Neural cell (in vitro differentiated cells): ENCODE measurements around the gene HS3ST5. TPM values are rescaled to one million over a fixed set of nuclear protein-coding genes. Genes with fewer than 3 reads are reported as not detected.

Source experiments
- H2AFZ ChIP-seq: fragments of 200-600, 300-800 bp; sonication (generic), shearing (Covaris generic); 2 replicates; pipeline ENCODE4 v1.6.0; 2014; ENCODE audit warnings: low read depth, mild to moderate bottlenecking, antibody characterized with exemption, low read length, moderate library complexity
- H3F3A ChIP-seq: fragments of 200-600 bp; shearing (Covaris generic); 2 replicates; pipeline ENCODE4 v1.6.1; 2016; ENCODE audit warnings: mild to moderate bottlenecking, moderate library complexity, mixed read lengths, antibody characterized with exemption, low read length; ENCODE audit not compliant: insufficient read depth, poor library complexity, severe bottlenecking
- H3K27ac ChIP-seq: fragments of 200-600, 300-800 bp; sonication (generic), shearing (Covaris generic); 2 replicates; pipeline ENCODE4 v1.5.1; 2014; ENCODE audit warnings: mild to moderate bottlenecking, low read length, moderate library complexity
- H3K27me3 ChIP-seq: fragments of 300-800, 200-600 bp; sonication (generic), shearing (Covaris generic); 2 replicates; pipeline ENCODE4 v1.6.0; 2014; ENCODE audit warnings: mild to moderate bottlenecking, low read depth, low read length, moderate library complexity; ENCODE audit not compliant: insufficient read depth
- H3K36me3 ChIP-seq: fragments of 300-800, 200-600 bp; sonication (generic), shearing (Covaris generic); 2 replicates; pipeline ENCODE4 v1.5.1; 2014; ENCODE audit warnings: mild to moderate bottlenecking, antibody characterized with exemption, low read length, moderate library complexity; ENCODE audit not compliant: insufficient read depth
- H3K4me2 ChIP-seq: fragments of 300-800, 200-600 bp; sonication (generic), shearing (Covaris generic); 2 replicates; pipeline ENCODE4 v1.6.0; 2014; ENCODE audit warnings: mild to moderate bottlenecking, low read length
- H3K4me3 ChIP-seq: fragments of 300-800, 200-600 bp; sonication (generic), shearing (Covaris generic); 2 replicates; pipeline ENCODE4 v1.5.1; 2014; ENCODE audit warnings: mild to moderate bottlenecking, low read length, moderate library complexity
- H3K79me2 ChIP-seq: fragments of 200-600 bp; shearing (Covaris generic); replicated peaks from 2 replicates; pipeline ENCODE4 v1.6.0; 2014; ENCODE audit warnings: mild to moderate bottlenecking, low read length, moderate library complexity; ENCODE audit not compliant: insufficient read depth
- H3K9ac ChIP-seq: fragments of 300-800, 200-600 bp; sonication (generic), shearing (Covaris generic); 2 replicates; pipeline ENCODE4 v1.6.1; 2016; ENCODE audit warnings: mild to moderate bottlenecking, low read length, mixed read lengths
- H3K9me2 ChIP-seq: fragments of 200-600 bp; shearing (Covaris generic); 2 replicates; pipeline ENCODE4 v1.6.1; 2016; ENCODE audit warnings: mild to moderate bottlenecking, low read length, mixed read lengths; ENCODE audit not compliant: insufficient read depth
- H3K9me3 ChIP-seq: fragments of 200-600, 300-800 bp; sonication (generic), shearing (Covaris generic); 2 replicates; pipeline ENCODE4 v1.6.1; 2016; ENCODE audit warnings: mild to moderate bottlenecking, mixed run types, low read length, moderate library complexity, mixed read lengths
- H4K20me1 ChIP-seq: fragments of 200-600 bp; shearing (Covaris generic); 2 replicates; pipeline ENCODE4 v1.6.1; 2016; ENCODE audit warnings: mild to moderate bottlenecking, mixed run types; ENCODE audit not compliant: insufficient read depth
- EP300 ChIP-seq: fragments of 450-650 bp; conservative IDR thresholded peaks from 2 replicates; pipeline ENCODE4 v1.6.1; 2014; ENCODE audit warnings: antibody characterized with exemption, mild to moderate bottlenecking, moderate library complexity; ENCODE audit not compliant: poor library complexity, severe bottlenecking
- EZH2 ChIP-seq: fragments of 200-600, 300-800 bp; shearing (Covaris generic), sonication (generic); IDR thresholded peaks from 2 replicates; pipeline ENCODE4 v1.6.1; 2014; ENCODE audit warnings: antibody characterized with exemption, low read length, borderline replicate concordance, mild to moderate bottlenecking; ENCODE audit not compliant: insufficient read depth, poor library complexity, severe bottlenecking
- MXI1 ChIP-seq: fragments of 450-650 bp; conservative IDR thresholded peaks from 2 replicates; pipeline ENCODE4 v1.6.1; 2014; ENCODE audit warnings: antibody characterized with exemption, mild to moderate bottlenecking; ENCODE audit not compliant: poor library complexity, severe bottlenecking
- POLR2AphosphoS5 ChIP-seq: IDR thresholded peaks from 2 replicates; pipeline ENCODE4 v1.6.1; 2012
- RAD21 ChIP-seq: fragments of 450-650 bp; conservative IDR thresholded peaks from 2 replicates; pipeline ENCODE4 v1.6.1; 2014; ENCODE audit warnings: antibody characterized with exemption, mild to moderate bottlenecking, moderate library complexity
- SMC3 ChIP-seq: fragments of 450-650 bp; conservative IDR thresholded peaks from 2 replicates; pipeline ENCODE4 v1.6.1; 2014; ENCODE audit warnings: antibody characterized with exemption, mild to moderate bottlenecking, moderate library complexity; ENCODE audit not compliant: poor library complexity
- TAF1 ChIP-seq: IDR thresholded peaks from 2 replicates; pipeline ENCODE4 v1.6.1; 2012; ENCODE audit warnings: low read depth
- polyA plus RNA-seq: library from polyadenylated mRNA; depleted of rRNA; stranded (reverse); fragments of >200 nt; gene quantifications from 2 replicates; pipeline ENCODE4 v1.2.3, GENCODE V29; 2014
- TF ChIP-seq, protein P1 (sequence below): fragments of 450-650 bp; IDR thresholded peaks from 2 replicates; pipeline ENCODE4 v1.5.1; 2014; ENCODE audit warnings: antibody characterized with exemption, mild to moderate bottlenecking, moderate library complexity; ENCODE audit not compliant: poor library complexity, severe bottlenecking
- TF ChIP-seq, protein P2 (sequence below): IDR thresholded peaks from 2 replicates; pipeline ENCODE4 v1.6.1; 2012; ENCODE audit warnings: borderline replicate concordance

HS3ST5 gene
- polyA plus RNA-seq, 1 donor from 2014 or later = not detected

DNA sequence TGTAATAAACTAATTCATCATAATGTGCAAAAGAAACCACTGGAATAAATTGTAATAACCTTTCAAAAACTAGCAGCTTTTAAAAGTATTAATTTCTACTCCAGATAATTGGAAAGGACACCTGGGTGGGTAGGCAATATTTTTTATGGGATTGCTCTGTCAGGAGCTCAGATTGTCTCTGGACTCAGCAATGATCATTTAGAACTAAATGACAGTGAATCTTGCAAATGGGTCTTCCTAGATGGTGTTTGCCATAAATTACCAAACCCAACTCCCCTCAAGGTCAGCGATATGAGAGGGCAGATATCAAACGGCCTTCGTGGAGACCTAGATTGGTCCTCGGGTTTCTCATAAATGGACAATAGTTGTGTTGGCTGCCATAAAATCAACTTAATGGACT lies 181.9 kb downstream of the HS3ST5 start:
- Histone ChIP-seq H2AFZ (no peak overlapping the region), H3K27me3 (no peaks in the 10 kb centered on the region), H3F3A (no peaks in the 10 kb centered on the region), H3K9me3 (no peaks in the 10 kb centered on the region), H4K20me1 (no peaks in the 10 kb centered on the region), H3K4me2 (no peak overlapping the region), H3K9ac (no peak overlapping the region), H3K4me3 (no peak overlapping the region), H3K79me2 (no peaks in the 10 kb centered on the region), H3K27ac (no peak overlapping the region), H3K36me3 (no peaks in the 10 kb centered on the region), H3K9me2 (no peaks in the 10 kb centered on the region)
- TF ChIP-seq RAD21 (no peak), MXI1 (no peak), POLR2AphosphoS5 (no peak), EZH2 (no peak), TAF1 (no peak)
- TF ChIP-seq, protein P1, sequence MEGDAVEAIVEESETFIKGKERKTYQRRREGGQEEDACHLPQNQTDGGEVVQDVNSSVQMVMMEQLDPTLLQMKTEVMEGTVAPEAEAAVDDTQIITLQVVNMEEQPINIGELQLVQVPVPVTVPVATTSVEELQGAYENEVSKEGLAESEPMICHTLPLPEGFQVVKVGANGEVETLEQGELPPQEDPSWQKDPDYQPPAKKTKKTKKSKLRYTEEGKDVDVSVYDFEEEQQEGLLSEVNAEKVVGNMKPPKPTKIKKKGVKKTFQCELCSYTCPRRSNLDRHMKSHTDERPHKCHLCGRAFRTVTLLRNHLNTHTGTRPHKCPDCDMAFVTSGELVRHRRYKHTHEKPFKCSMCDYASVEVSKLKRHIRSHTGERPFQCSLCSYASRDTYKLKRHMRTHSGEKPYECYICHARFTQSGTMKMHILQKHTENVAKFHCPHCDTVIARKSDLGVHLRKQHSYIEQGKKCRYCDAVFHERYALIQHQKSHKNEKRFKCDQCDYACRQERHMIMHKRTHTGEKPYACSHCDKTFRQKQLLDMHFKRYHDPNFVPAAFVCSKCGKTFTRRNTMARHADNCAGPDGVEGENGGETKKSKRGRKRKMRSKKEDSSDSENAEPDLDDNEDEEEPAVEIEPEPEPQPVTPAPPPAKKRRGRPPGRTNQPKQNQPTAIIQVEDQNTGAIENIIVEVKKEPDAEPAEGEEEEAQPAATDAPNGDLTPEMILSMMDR = no peak

DNA sequence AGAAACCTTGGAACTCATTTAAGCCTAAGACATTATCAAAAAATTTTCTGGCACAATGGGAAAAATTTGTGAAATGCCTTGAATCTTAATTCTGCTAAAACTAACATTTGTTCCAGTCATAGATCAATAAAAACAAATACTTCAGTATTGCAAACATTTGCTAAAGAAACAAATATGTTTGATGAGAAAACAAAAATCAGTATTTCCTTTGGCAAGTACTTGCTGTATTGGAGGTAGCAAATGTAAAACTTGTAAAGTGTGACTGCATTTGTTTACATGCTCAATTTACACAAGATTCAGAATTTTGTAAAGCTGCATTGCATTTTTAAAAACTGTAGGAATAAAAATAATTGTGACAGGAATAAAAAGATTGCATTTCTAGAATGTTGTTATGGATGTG lies 183.1 kb downstream of the HS3ST5 start:
- no peaks in the 10 kb centered on the region for H3K36me3 ChIP-seq
- TF ChIP-seq, protein P1 = no peak
- no peak for TF ChIP-seq POLR2AphosphoS5
- TF ChIP-seq EZH2 = no peak
- no peak for TF ChIP-seq RAD21
- TF ChIP-seq SMC3 = no peak
- TF ChIP-seq, protein P2, sequence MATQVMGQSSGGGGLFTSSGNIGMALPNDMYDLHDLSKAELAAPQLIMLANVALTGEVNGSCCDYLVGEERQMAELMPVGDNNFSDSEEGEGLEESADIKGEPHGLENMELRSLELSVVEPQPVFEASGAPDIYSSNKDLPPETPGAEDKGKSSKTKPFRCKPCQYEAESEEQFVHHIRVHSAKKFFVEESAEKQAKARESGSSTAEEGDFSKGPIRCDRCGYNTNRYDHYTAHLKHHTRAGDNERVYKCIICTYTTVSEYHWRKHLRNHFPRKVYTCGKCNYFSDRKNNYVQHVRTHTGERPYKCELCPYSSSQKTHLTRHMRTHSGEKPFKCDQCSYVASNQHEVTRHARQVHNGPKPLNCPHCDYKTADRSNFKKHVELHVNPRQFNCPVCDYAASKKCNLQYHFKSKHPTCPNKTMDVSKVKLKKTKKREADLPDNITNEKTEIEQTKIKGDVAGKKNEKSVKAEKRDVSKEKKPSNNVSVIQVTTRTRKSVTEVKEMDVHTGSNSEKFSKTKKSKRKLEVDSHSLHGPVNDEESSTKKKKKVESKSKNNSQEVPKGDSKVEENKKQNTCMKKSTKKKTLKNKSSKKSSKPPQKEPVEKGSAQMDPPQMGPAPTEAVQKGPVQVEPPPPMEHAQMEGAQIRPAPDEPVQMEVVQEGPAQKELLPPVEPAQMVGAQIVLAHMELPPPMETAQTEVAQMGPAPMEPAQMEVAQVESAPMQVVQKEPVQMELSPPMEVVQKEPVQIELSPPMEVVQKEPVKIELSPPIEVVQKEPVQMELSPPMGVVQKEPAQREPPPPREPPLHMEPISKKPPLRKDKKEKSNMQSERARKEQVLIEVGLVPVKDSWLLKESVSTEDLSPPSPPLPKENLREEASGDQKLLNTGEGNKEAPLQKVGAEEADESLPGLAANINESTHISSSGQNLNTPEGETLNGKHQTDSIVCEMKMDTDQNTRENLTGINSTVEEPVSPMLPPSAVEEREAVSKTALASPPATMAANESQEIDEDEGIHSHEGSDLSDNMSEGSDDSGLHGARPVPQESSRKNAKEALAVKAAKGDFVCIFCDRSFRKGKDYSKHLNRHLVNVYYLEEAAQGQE = no peak
- TF ChIP-seq EP300 = no peak
- TF ChIP-seq TAF1 = no peak
- TF ChIP-seq MXI1 = no peak
- no peak overlapping the region for H3K4me2 ChIP-seq
- H3F3A ChIP-seq = no peaks in the 10 kb centered on the region
- no peak overlapping the region for H3K4me3 ChIP-seq
- H3K9ac ChIP-seq = no peak overlapping the region
- H3K9me3 ChIP-seq = no peaks in the 10 kb centered on the region
- H4K20me1 ChIP-seq = no peaks in the 10 kb centered on the region
- H3K27ac ChIP-seq = no peak overlapping the region
- H3K79me2 ChIP-seq = no peaks in the 10 kb centered on the region
- no peaks in the 10 kb centered on the region for H3K27me3 ChIP-seq
- H2AFZ ChIP-seq = no peak overlapping the region
- no peaks in the 10 kb centered on the region for H3K9me2 ChIP-seq
